Naive thymus-derived CD4-positive, alpha-beta T cell (primary cell): Measurements from ENCODE around the gene DDAH1. TPM values are rescaled to one million over a fixed set of nuclear protein-coding genes. Genes with fewer than 3 reads are reported as not detected.

Source experiments
- ATAC-seq: fragments of 150-1000 bp; cut with Tn5 transposase; 2 replicates; pipeline ENCODE4 v1.10.0; 2021; ENCODE audit warnings: mild to moderate bottlenecking, moderate library complexity
- CTCF ChIA-PET: fragments of 350-600 bp; sonication (Branson Sonifier 250); formaldehyde crosslinking; loops from one replicate; lab custom pipeline; 2021; ENCODE audit warnings: antibody characterized with exemption; lab: Charles Lee
- POLR2A ChIA-PET: fragments of 350-600 bp; sonication (Branson Sonifier 250); formaldehyde crosslinking; loops from one replicate; lab custom pipeline; 2021; ENCODE audit warnings: antibody characterized with exemption, inconsistent platforms; lab: Charles Lee
- DNase-seq, 9 donors: peaks; one replicate each; pipeline versions ENCODE4 v3.0.0 to v3.0.0-alpha.2; 2020 to 2022; ENCODE audit warnings: mixed read lengths in 1 of 9
- H3K27ac ChIP-seq: one replicate; pipeline ENCODE4 v1.7.0; 2013; ENCODE audit warnings: mild to moderate bottlenecking, low read depth, low read length, moderate library complexity
- H3K27me3 ChIP-seq, 2 donors: one replicate each; pipeline ENCODE4 v1.7.0; 2013; ENCODE audit warnings: low read length in 2 of 2, mild to moderate bottlenecking in 2 of 2, moderate library complexity in 2 of 2; ENCODE audit not compliant: control insufficient read depth in 2 of 2, insufficient read depth in 2 of 2
- H3K36me3 ChIP-seq, 3 experiments: 1 replicate in 2 of 3; 2 replicates in 1 of 3; pipeline ENCODE4 v1.7.0; 2013; ENCODE audit warnings: low read length in 3 of 3, mild to moderate bottlenecking in 3 of 3, moderate library complexity in 1 of 3; ENCODE audit not compliant: insufficient read depth in 3 of 3, control insufficient read depth in 2 of 3
- H3K4me1 ChIP-seq, 2 donors: one replicate each; pipeline ENCODE4 v1.7.0; 2013; ENCODE audit warnings: low read length in 2 of 2, mild to moderate bottlenecking in 2 of 2, moderate library complexity in 1 of 2; ENCODE audit not compliant: control insufficient read depth in 2 of 2, insufficient read depth in 2 of 2
- H3K4me3 ChIP-seq: 2 replicates; pipeline ENCODE4 v1.7.0; 2013; ENCODE audit warnings: mild to moderate bottlenecking, low read length
- H3K9me3 ChIP-seq, 3 experiments: 1 replicate in 2 of 3; 2 replicates in 1 of 3; pipeline ENCODE4 v1.7.0; 2013; ENCODE audit warnings: low read length in 3 of 3; ENCODE audit not compliant: control insufficient read depth in 2 of 3
- H3K27ac Mint-ChIP-seq, 9 donors: one replicate each; pipeline ENCODE4 v1.8.0; 2020 to 2022; ENCODE audit warnings: mixed read lengths in 9 of 9, mild to moderate bottlenecking in 8 of 9, moderate library complexity in 5 of 9, inconsistent platforms in 2 of 9
- H3K27me3 Mint-ChIP-seq, 5 donors: one replicate each; pipeline ENCODE4 v1.8.0; 2021 to 2022; ENCODE audit warnings: mixed read lengths in 5 of 5, mild to moderate bottlenecking in 1 of 5
- H3K36me3 Mint-ChIP-seq, 5 donors: one replicate each; pipeline ENCODE4 v1.8.0; 2020 to 2022; ENCODE audit warnings: mixed read lengths in 5 of 5, mild to moderate bottlenecking in 3 of 5, inconsistent platforms in 1 of 5
- H3K4me1 Mint-ChIP-seq, 7 donors: one replicate each; pipeline ENCODE4 v1.8.0; 2020 to 2022; ENCODE audit warnings: mixed read lengths in 7 of 7, mild to moderate bottlenecking in 3 of 7, inconsistent platforms in 1 of 7
- H3K4me3 Mint-ChIP-seq, 10 donors: one replicate each; pipeline ENCODE4 v1.8.0; 2020 to 2022; ENCODE audit warnings: mild to moderate bottlenecking in 10 of 10, mixed read lengths in 10 of 10, moderate library complexity in 6 of 10, inconsistent platforms in 2 of 10
- H3K9me3 Mint-ChIP-seq, 11 donors: one replicate each; pipeline ENCODE4 v1.8.0; 2020 to 2022; ENCODE audit warnings: mixed read lengths in 11 of 11, mild to moderate bottlenecking in 4 of 11, inconsistent platforms in 1 of 11, moderate library complexity in 1 of 11
- intact Hi-C, 2 donors: fragments of 100-400 bp; cut with micrococcal nuclease; formaldehyde crosslinking; loops; one replicate each; pipeline ENCODE4 v1.15.1; 2023
- polyA plus RNA-seq, 2 donors: library from polyadenylated mRNA; unstranded; fragments of 300-500 nt; fragmentation: Illumina TruSeq; gene quantifications; one replicate each; pipeline ENCODE4 v1.2.3, GENCODE V29; 2021
- total RNA-seq, 6 experiments: library from RNA in 5 of 6; stranded (reverse) in 5 of 6; gene quantifications; 1 replicate in 5 of 6; 2 replicates in 1 of 6; pipeline ENCODE4 v1.2.3 and lab custom pipeline; 2021 to 2026

The DDAH1 gene
- total and polyA plus RNA-seq, 7 experiments from 2014 or later, result 0.08 TPM; not detected in 6

- Mint-ChIP-seq H3K27me3 (peaks cover 62 to 69% (median 63%) of the 10 kb centered on the region in 5 donors), H3K4me1 (peaks cover 5 to 11% (median 7%) of the 10 kb centered on the region in 7 donors), H3K9me3 (peaks cover 0 to 8% (median 0%) of the 10 kb centered on the region in 11 donors), H3K36me3 (no peaks in the 10 kb centered on the region), H3K27ac (no peak overlapping the region), H3K4me3 (peak overlapping the region; percentile 25 to 77 (median 53))
- Histone ChIP-seq H3K27me3 (peaks cover 0 to 4% of the 10 kb centered on the region in 2 donors), H3K36me3 (no peaks in the 10 kb centered on the region), H3K9me3 (no peaks in the 10 kb centered on the region), H3K27ac (no peak overlapping the region), H3K4me1 (no peaks in the 10 kb centered on the region), H3K4me3 (no peak overlapping the region)
- ChIA-PET CTCF (no interaction called here), POLR2A (no interaction called here)
- intact Hi-C loops, result no loop called here
- ATAC-seq (peak; percentile 61), DNase-seq (peak in 4 of 9 donors; percentile 0 to 26 (median 3))
Observed at GRCh38 chr1:85464497-85465098, 361 bp downstream of the DDAH1 start.

- Mint-ChIP-seq H3K9me3 (peaks cover 0 to 7% (median 0%) of the 10 kb centered on the region in 11 donors), H3K27ac (no peak overlapping the region), H3K36me3 (no peaks in the 10 kb centered on the region), H3K27me3 (peaks cover 64 to 69% (median 65%) of the 10 kb centered on the region in 5 donors), H3K4me1 (peaks cover 5 to 11% (median 7%) of the 10 kb centered on the region in 7 donors), H3K4me3 (peak overlapping the region; percentile 25 to 77 (median 56))
- Histone ChIP-seq H3K9me3 (no peaks in the 10 kb centered on the region), H3K27ac (no peak overlapping the region), H3K27me3 (peaks cover 0 to 4% of the 10 kb centered on the region in 2 donors), H3K4me3 (no peak overlapping the region), H3K4me1 (no peaks in the 10 kb centered on the region), H3K36me3 (no peaks in the 10 kb centered on the region)
- CTCF ChIA-PET, result no interaction called here
- no peak for ATAC-seq
- POLR2A ChIA-PET, result no interaction called here
- intact Hi-C loops, result no loop called here
- peak in 1 of 9 donors; percentile 23 for DNase-seq
Observed at GRCh38 chr1:85463731-85464496, 1.0 kb downstream of the DDAH1 start.

- CTCF ChIA-PET, result no interaction called here
- H3K27ac ChIP-seq, result no peak overlapping the region
- peaks cover 0 to 4% of the 10 kb centered on the region in 2 donors for H3K27me3 ChIP-seq
- H3K36me3 ChIP-seq, result no peaks in the 10 kb centered on the region
- Mint-ChIP-seq H3K27ac (no peak overlapping the region), H3K9me3 (peaks cover 0 to 5% (median 0%) of the 10 kb centered on the region in 11 donors), H3K36me3 (no peaks in the 10 kb centered on the region), H3K4me1 (peaks cover 5 to 11% (median 7%) of the 10 kb centered on the region in 7 donors), H3K27me3 (peaks cover 61 to 70% (median 64%) of the 10 kb centered on the region in 5 donors), H3K4me3 (peak overlapping the region in 5 of 10 donors; percentile 12 to 77 (median 39))
- no peak overlapping the region for H3K4me3 ChIP-seq
- no peaks in the 10 kb centered on the region for H3K9me3 ChIP-seq
- ATAC-seq (no peak), DNase-seq (no peak)
- intact Hi-C loops, result no loop called here
- POLR2A ChIA-PET, result no interaction called here
- H3K4me1 ChIP-seq, result no peaks in the 10 kb centered on the region
Observed at GRCh38 chr1:85462931-85463649, 1.9 kb downstream of the DDAH1 start.

- Mint-ChIP-seq H3K4me1 (peaks cover 5 to 11% (median 7%) of the 10 kb centered on the region in 7 donors), H3K4me3 (no peak overlapping the region), H3K27ac (no peak overlapping the region), H3K9me3 (peaks cover 0 to 3% (median 0%) of the 10 kb centered on the region in 11 donors), H3K36me3 (no peaks in the 10 kb centered on the region), H3K27me3 (peaks cover 57 to 66% (median 60%) of the 10 kb centered on the region in 5 donors)
- Histone ChIP-seq H3K4me3 (no peak overlapping the region), H3K27ac (no peak overlapping the region), H3K36me3 (no peaks in the 10 kb centered on the region), H3K4me1 (no peaks in the 10 kb centered on the region), H3K9me3 (no peaks in the 10 kb centered on the region), H3K27me3 (peaks cover 0 to 4% of the 10 kb centered on the region in 2 donors)
- intact Hi-C loops, result no loop called here
- ChIA-PET CTCF (no interaction called here), POLR2A (no interaction called here)
- ATAC-seq (no peak), DNase-seq (no peak)
Observed at GRCh38 chr1:85461216-85461918, 3.6 kb downstream of the DDAH1 start.

- H3K4me1 Mint-ChIP-seq, result peaks cover 5 to 10% (median 7%) of the 10 kb centered on the region in 7 donors
- Histone ChIP-seq H3K27me3 (peaks cover 0 to 4% of the 10 kb centered on the region in 2 donors), H3K4me3 (no peak overlapping the region), H3K9me3 (no peaks in the 10 kb centered on the region), H3K36me3 (no peaks in the 10 kb centered on the region), H3K4me1 (no peaks in the 10 kb centered on the region), H3K27ac (no peak overlapping the region)
- CTCF ChIA-PET, result no interaction called here
- peaks cover 0 to 3% (median 0%) of the 10 kb centered on the region in 11 donors for H3K9me3 Mint-ChIP-seq
- peaks cover 50 to 64% (median 58%) of the 10 kb centered on the region in 5 donors for H3K27me3 Mint-ChIP-seq
- H3K4me3 Mint-ChIP-seq, result peak overlapping the region in 1 of 10 donors; percentile 35
- DNase-seq, result no peak
- no peak for ATAC-seq
- intact Hi-C loops, result no loop called here
- POLR2A ChIA-PET, result no interaction called here
- H3K36me3 Mint-ChIP-seq, result no peaks in the 10 kb centered on the region
- H3K27ac Mint-ChIP-seq, result no peak overlapping the region
Observed at GRCh38 chr1:85460555-85461088, 4.3 kb downstream of the DDAH1 start.

- no peak overlapping the region for H3K27ac Mint-ChIP-seq
- Histone ChIP-seq H3K9me3 (no peaks in the 10 kb centered on the region), H3K36me3 (no peaks in the 10 kb centered on the region), H3K27ac (no peak overlapping the region), H3K4me3 (no peak overlapping the region), H3K27me3 (peaks cover 0 to 4% of the 10 kb centered on the region in 2 donors), H3K4me1 (no peaks in the 10 kb centered on the region)
- peaks cover 4 to 7% (median 5%) of the 10 kb centered on the region in 7 donors for H3K4me1 Mint-ChIP-seq
- ChIA-PET POLR2A (no interaction called here), CTCF (no interaction called here)
- H3K4me3 Mint-ChIP-seq, result no peak overlapping the region
- intact Hi-C loops, result no loop called here
- ATAC-seq (no peak), DNase-seq (no peak)
- H3K9me3 Mint-ChIP-seq, result peaks cover 0 to 3% (median 0%) of the 10 kb centered on the region in 11 donors
- H3K27me3 Mint-ChIP-seq, result peaks cover 48 to 61% (median 51%) of the 10 kb centered on the region in 5 donors
- no peaks in the 10 kb centered on the region for H3K36me3 Mint-ChIP-seq
Observed at GRCh38 chr1:85459290-85459689, 5.7 kb downstream of the DDAH1 start.
